DOHH2 (cell line): ENCODE measurements around the gene RYR2.

ENCODE experiments used
- H3F3A ChIP-seq: fragments of 200-600 bp; sonication (generic), shearing (Covaris generic); 2 replicates; pipeline ENCODE4 v1.6.0; 2016; ENCODE audit warnings: antibody characterized with exemption, mild to moderate bottlenecking; ENCODE audit not compliant: control insufficient read depth, insufficient read depth
- H3K27ac ChIP-seq: fragments of 200-600 bp; sonication (generic); 2 replicates; pipeline ENCODE4 v1.5.1; 2014; ENCODE audit warnings: low read depth, mild to moderate bottlenecking, low read length, moderate library complexity
- H3K27me3 ChIP-seq: fragments of 200-600 bp; sonication (generic); 2 replicates; pipeline ENCODE4 v1.6.1; 2014; ENCODE audit warnings: mild to moderate bottlenecking, low read length, mixed read lengths; ENCODE audit not compliant: control insufficient read depth
- H3K36me3 ChIP-seq: fragments of 200-600 bp; sonication (generic); 2 replicates; pipeline ENCODE4 v1.6.1; 2014; ENCODE audit warnings: mild to moderate bottlenecking, low read length, moderate library complexity, mixed read lengths; ENCODE audit not compliant: control insufficient read depth
- H3K4me1 ChIP-seq: fragments of 200-600 bp; sonication (generic); 2 replicates; pipeline ENCODE4 v1.6.1; 2014; ENCODE audit warnings: mild to moderate bottlenecking, low read length, mixed read lengths; ENCODE audit not compliant: control insufficient read depth
- H3K4me2 ChIP-seq: fragments of 200-600 bp; sonication (generic); 2 replicates; pipeline ENCODE4 v1.6.0; 2014; ENCODE audit warnings: mild to moderate bottlenecking, low read length, moderate library complexity
- H3K4me3 ChIP-seq: fragments of 200-600 bp; sonication (generic); 2 replicates; pipeline ENCODE4 v1.5.1; 2014; ENCODE audit warnings: mild to moderate bottlenecking, low read length, mixed read lengths
- H3K79me2 ChIP-seq: fragments of 200-600 bp; sonication (generic); 2 replicates; pipeline ENCODE4 v1.6.1; 2014; ENCODE audit warnings: mild to moderate bottlenecking, low read length, mixed read lengths; ENCODE audit not compliant: control insufficient read depth
- H3K9me2 ChIP-seq: fragments of 200-600 bp; sonication (generic); replicated peaks from 2 replicates; pipeline ENCODE4 v1.6.1; 2014; ENCODE audit warnings: mild to moderate bottlenecking, low read length, mixed read lengths; ENCODE audit not compliant: control insufficient read depth
- H3K9me3 ChIP-seq: fragments of 200-600 bp; sonication (generic); 2 replicates; pipeline ENCODE4 v1.6.1; 2014; ENCODE audit warnings: antibody characterized with exemption, low read length, mixed read lengths; ENCODE audit not compliant: control insufficient read depth, insufficient read depth
- H4K20me1 ChIP-seq: fragments of 200-600 bp; sonication (generic); 2 replicates; pipeline ENCODE4 v1.6.0; 2014; ENCODE audit warnings: low read depth, mild to moderate bottlenecking, antibody characterized with exemption, low read length, moderate library complexity; ENCODE audit not compliant: control insufficient read depth, insufficient read depth
- EZH2phosphoT487 ChIP-seq: fragments of 200-600 bp; sonication (generic); IDR thresholded peaks from 2 replicates; pipeline ENCODE4 v1.6.1; 2017; ENCODE audit warnings: borderline replicate concordance, mild to moderate bottlenecking, antibody characterized with exemption, low read length, moderate library complexity, mixed read lengths
- TF ChIP-seq, protein P1 (sequence below): fragments of 200-600 bp; sonication (generic); IDR thresholded peaks from one replicate; pipeline ENCODE4 v1.5.1; 2014; ENCODE audit warnings: antibody characterized with exemption, mild to moderate bottlenecking, low read depth, low read length; ENCODE audit not compliant: poor library complexity, severe bottlenecking

The RYR2 gene

DNA sequence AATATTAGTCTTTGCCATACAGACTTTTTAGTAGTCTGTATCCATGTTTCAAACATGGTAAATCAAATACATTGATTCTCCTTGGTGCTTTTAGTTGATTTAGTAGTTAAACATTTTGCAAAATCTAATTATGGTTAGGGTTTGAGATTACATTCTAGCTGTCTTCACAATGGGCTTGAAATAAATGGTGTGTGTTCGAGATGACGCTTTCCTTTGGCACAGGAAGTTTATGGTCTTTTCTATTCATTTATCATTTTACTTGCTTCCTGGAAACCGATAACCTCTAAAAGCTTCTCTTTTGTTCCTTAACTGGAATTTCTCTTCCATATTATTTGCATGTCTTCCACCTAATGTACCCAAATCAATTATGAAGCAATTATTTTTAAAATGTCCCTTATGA lies 810.4 kb downstream of the RYR2 start:
- Histone ChIP-seq H3K27me3 (no peaks in the 10 kb centered on the region), H3K36me3 (no peaks in the 10 kb centered on the region), H3K9me3 (no peaks in the 10 kb centered on the region), H3F3A (no peaks in the 10 kb centered on the region), H3K4me1 (no peaks in the 10 kb centered on the region), H3K4me3 (no peak overlapping the region), H3K27ac (no peak overlapping the region), H3K79me2 (no peaks in the 10 kb centered on the region), H4K20me1 (no peaks in the 10 kb centered on the region), H3K4me2 (no peak overlapping the region), H3K9me2 (no peaks in the 10 kb centered on the region)
- no peak for TF ChIP-seq EZH2phosphoT487
- TF ChIP-seq, protein P1, sequence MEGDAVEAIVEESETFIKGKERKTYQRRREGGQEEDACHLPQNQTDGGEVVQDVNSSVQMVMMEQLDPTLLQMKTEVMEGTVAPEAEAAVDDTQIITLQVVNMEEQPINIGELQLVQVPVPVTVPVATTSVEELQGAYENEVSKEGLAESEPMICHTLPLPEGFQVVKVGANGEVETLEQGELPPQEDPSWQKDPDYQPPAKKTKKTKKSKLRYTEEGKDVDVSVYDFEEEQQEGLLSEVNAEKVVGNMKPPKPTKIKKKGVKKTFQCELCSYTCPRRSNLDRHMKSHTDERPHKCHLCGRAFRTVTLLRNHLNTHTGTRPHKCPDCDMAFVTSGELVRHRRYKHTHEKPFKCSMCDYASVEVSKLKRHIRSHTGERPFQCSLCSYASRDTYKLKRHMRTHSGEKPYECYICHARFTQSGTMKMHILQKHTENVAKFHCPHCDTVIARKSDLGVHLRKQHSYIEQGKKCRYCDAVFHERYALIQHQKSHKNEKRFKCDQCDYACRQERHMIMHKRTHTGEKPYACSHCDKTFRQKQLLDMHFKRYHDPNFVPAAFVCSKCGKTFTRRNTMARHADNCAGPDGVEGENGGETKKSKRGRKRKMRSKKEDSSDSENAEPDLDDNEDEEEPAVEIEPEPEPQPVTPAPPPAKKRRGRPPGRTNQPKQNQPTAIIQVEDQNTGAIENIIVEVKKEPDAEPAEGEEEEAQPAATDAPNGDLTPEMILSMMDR: no peak

DNA sequence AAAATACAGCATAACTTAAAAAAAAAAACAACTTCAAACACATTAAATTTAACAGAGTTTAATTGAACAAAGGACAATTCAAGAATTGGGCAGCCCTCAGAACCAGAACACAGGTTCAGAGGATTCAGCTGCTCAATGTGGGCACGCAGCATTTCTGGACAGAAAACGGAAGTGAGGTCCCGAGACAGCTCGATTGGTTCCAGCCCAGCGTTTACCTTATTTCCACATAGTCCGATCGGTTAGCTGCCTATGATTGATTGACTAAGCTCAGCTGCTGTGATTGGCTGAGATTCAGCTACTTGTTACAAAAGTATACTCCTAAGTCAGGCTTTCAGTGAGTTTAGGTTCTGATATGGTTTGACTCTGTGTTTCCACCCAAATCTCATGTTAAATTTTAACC lies 815.5 kb downstream of the RYR2 start:
- Histone ChIP-seq H3K4me1 (no peaks in the 10 kb centered on the region), H3K27me3 (no peaks in the 10 kb centered on the region), H3F3A (no peaks in the 10 kb centered on the region), H3K9me2 (no peaks in the 10 kb centered on the region), H3K79me2 (no peaks in the 10 kb centered on the region), H3K4me3 (no peak overlapping the region), H3K27ac (no peak overlapping the region), H3K9me3 (no peaks in the 10 kb centered on the region), H3K36me3 (no peaks in the 10 kb centered on the region), H4K20me1 (no peaks in the 10 kb centered on the region), H3K4me2 (no peak overlapping the region)
- TF ChIP-seq EZH2phosphoT487: no peak
- TF ChIP-seq, protein P1: no peak

DNA sequence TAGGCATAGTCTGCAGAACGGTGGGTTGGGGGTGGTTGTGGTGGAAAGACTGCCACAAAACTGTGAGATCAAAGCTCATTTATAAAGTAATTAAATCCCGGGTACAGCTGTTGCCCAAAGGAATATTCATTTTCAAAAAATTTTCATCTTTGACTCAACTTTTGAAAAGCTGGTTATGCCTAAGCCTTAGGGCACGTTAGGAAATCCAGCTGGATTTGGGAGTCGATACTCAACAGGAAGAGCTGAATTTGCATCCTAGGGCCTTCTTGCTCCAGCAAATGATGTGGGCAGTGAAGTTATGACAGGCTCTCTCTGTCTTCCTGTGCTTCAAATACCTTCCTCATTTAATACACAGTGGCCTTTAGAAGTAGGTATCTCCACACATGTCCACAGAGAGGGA lies 817.0 kb downstream of the RYR2 start:
- Histone ChIP-seq H3K79me2 (no peaks in the 10 kb centered on the region), H3K4me2 (no peak overlapping the region), H3F3A (no peaks in the 10 kb centered on the region), H3K27ac (no peak overlapping the region), H4K20me1 (no peaks in the 10 kb centered on the region), H3K4me3 (no peak overlapping the region), H3K9me3 (no peaks in the 10 kb centered on the region), H3K27me3 (no peaks in the 10 kb centered on the region), H3K9me2 (no peaks in the 10 kb centered on the region), H3K36me3 (no peaks in the 10 kb centered on the region), H3K4me1 (no peaks in the 10 kb centered on the region)
- no peak for TF ChIP-seq EZH2phosphoT487
- TF ChIP-seq, protein P1: no peak

DNA sequence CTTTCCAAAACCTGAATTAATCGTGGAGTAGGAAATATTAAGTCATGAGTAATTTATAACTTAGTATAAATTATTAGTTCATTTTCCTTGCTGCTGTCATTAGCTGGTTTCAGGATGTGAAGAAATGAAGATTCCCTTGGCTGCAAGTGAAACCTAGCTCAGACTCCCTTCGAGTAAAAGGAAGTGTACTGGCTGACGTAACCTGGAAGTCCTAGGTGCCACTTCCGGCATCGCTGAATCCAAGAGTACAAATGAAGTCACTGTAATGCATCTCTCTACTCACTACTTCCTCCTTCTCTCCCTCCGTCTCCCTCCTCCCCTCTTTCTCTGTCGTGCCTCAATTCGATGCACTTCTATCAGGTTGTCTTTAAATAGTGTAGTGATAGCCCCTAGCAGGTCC lies 820.0 kb downstream of the RYR2 start:
- H3K4me1 ChIP-seq: no peaks in the 10 kb centered on the region
- H3K4me2 ChIP-seq: no peak overlapping the region
- TF ChIP-seq, protein P1: no peak
- TF ChIP-seq EZH2phosphoT487: no peak
- no peaks in the 10 kb centered on the region for H3F3A ChIP-seq
- H3K4me3 ChIP-seq: no peak overlapping the region
- H3K79me2 ChIP-seq: no peaks in the 10 kb centered on the region
- H3K27ac ChIP-seq: no peak overlapping the region
- H3K9me3 ChIP-seq: no peaks in the 10 kb centered on the region
- no peaks in the 10 kb centered on the region for H4K20me1 ChIP-seq
- H3K27me3 ChIP-seq: no peaks in the 10 kb centered on the region
- no peaks in the 10 kb centered on the region for H3K9me2 ChIP-seq
- no peaks in the 10 kb centered on the region for H3K36me3 ChIP-seq
